ENCODE data around the gene C1orf198.
"Not testable (repeated sequence)": the region's sequence is repeated elsewhere in the genome, so short reads cannot be mapped to it uniquely, and the experiment has no call there.

The C1orf198 gene

DNA sequence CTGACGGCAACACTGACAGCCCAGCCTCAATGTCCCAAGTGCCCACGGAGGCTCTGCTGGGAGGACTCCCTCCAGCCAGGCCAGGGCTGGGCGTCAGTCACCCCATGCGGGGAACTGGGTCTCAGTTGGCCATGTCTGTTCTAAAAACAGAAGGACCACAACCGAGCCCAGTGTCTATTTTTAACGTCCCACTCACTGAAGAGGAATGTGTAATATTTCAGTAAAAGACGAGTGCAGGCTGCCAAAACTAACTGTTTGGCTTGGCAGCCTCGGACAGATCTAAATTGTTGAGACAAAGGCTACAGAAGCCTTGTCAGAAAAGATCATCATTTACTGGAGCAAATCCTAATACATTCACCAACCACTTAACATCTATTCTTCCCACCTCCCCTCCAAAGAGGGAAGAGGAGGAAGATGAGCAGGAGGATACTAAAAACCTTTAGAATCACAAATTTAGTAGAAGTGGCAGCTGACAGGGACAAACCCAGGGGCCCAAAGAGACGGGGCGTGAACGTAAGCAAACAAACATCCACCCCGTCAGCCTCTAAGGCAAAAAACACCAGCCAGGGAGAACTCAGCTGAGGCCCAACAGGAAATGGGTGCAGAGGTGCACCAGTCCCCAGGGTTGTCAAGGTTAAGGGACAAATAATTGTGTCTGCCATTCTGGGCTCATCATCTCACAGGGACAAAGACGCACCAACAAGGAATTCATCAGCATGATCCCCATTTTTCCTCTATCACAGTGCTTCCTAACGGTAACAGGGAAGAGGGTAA lies 18.7 kb downstream of the C1orf198 start:
- H3K27me3 ChIP-seq (ENCODE audit: insufficient read depth, low read length, poor library complexity, severe bottlenecking) = no peaks in the 10 kb centered on the region
- H3K79me2 ChIP-seq (ENCODE audit: insufficient read depth, low read length) = no peaks in the 10 kb centered on the region
- H3K9ac ChIP-seq (ENCODE audit: low read depth, low read length, poor library complexity, severe bottlenecking) = no peak overlapping the region
- no peaks in the 10 kb centered on the region for H3K9me3 ChIP-seq (ENCODE audit: insufficient read depth, low read depth, low read length)
- no peaks in the 10 kb centered on the region for H3K9me2 ChIP-seq (replicated peaks; ENCODE audit: low read depth, low read length)
- TF ChIP-seq, protein P1, sequence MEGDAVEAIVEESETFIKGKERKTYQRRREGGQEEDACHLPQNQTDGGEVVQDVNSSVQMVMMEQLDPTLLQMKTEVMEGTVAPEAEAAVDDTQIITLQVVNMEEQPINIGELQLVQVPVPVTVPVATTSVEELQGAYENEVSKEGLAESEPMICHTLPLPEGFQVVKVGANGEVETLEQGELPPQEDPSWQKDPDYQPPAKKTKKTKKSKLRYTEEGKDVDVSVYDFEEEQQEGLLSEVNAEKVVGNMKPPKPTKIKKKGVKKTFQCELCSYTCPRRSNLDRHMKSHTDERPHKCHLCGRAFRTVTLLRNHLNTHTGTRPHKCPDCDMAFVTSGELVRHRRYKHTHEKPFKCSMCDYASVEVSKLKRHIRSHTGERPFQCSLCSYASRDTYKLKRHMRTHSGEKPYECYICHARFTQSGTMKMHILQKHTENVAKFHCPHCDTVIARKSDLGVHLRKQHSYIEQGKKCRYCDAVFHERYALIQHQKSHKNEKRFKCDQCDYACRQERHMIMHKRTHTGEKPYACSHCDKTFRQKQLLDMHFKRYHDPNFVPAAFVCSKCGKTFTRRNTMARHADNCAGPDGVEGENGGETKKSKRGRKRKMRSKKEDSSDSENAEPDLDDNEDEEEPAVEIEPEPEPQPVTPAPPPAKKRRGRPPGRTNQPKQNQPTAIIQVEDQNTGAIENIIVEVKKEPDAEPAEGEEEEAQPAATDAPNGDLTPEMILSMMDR (conservative IDR thresholded peaks at IDR 0.05; ENCODE audit: low read length) = no peak
- no peak overlapping the region for H3K4me2 ChIP-seq (ENCODE audit: low read depth, low read length, poor library complexity, severe bottlenecking)
- H3F3A ChIP-seq (ENCODE audit: low read depth) = no peaks in the 10 kb centered on the region
- H3K36me3 ChIP-seq (ENCODE audit: insufficient read depth, low read length) = peaks cover 22% of the 10 kb centered on the region; the same call in 1 of the 2 replicates
- H3K4me3 ChIP-seq (ENCODE audit: low read length, poor library complexity, severe bottlenecking) = no peak overlapping the region
- H2AFZ ChIP-seq (ENCODE audit: low read length) = no peak overlapping the region
- no peaks in the 10 kb centered on the region for H4K20me1 ChIP-seq (ENCODE audit: insufficient read depth, low read length, poor library complexity, severe bottlenecking)
- H3K4me1 ChIP-seq (ENCODE audit: insufficient read depth, low read length, poor library complexity, severe bottlenecking) = peaks cover 5% of the 10 kb centered on the region

DNA sequence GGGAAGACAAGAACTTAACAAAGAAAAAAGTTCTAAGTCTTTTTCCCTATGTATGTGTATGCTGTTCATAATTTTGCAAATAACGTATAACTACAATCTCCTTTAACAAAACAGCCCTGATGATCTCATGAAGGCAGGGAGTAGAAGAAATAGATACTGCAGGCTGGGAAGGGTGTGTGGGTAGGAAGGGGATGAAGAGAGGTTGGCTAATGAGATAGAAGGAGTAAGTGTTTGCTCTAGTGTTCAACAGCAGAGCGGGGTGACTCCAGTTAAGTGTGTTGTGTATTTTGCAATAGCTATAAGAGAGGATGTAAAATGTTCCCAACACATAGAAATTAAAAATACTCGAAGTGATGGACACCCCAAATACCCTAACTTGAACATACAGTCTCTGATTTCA lies 20.1 kb downstream of the C1orf198 start:
- H3K9ac ChIP-seq (ENCODE audit: low read depth, low read length, poor library complexity, severe bottlenecking) = no peak overlapping the region
- no peaks in the 10 kb centered on the region for H4K20me1 ChIP-seq (ENCODE audit: insufficient read depth, low read length, poor library complexity, severe bottlenecking)
- H3K9me2 ChIP-seq (replicated peaks; ENCODE audit: low read depth, low read length) = no peaks in the 10 kb centered on the region
- peaks cover 15% of the 10 kb centered on the region; the same call in 1 of the 2 replicates for H3K36me3 ChIP-seq (ENCODE audit: insufficient read depth, low read length)
- H3K4me3 ChIP-seq (ENCODE audit: low read length, poor library complexity, severe bottlenecking) = no peak overlapping the region
- no peak overlapping the region for H3K4me2 ChIP-seq (ENCODE audit: low read depth, low read length, poor library complexity, severe bottlenecking)
- H2AFZ ChIP-seq (ENCODE audit: low read length) = no peak overlapping the region
- no peaks in the 10 kb centered on the region for H3K9me3 ChIP-seq (ENCODE audit: insufficient read depth, low read depth, low read length)
- H3K79me2 ChIP-seq (ENCODE audit: insufficient read depth, low read length) = no peaks in the 10 kb centered on the region
- H3K4me1 ChIP-seq (ENCODE audit: insufficient read depth, low read length, poor library complexity, severe bottlenecking) = peaks cover 5% of the 10 kb centered on the region
- no peaks in the 10 kb centered on the region for H3F3A ChIP-seq (ENCODE audit: low read depth)
- no peaks in the 10 kb centered on the region for H3K27me3 ChIP-seq (ENCODE audit: insufficient read depth, low read length, poor library complexity, severe bottlenecking)
- TF ChIP-seq EZH2phosphoT487 (IDR thresholded peaks at IDR 0.05; ENCODE audit: borderline replicate concordance) = no peak
- TF ChIP-seq, protein P1 (conservative IDR thresholded peaks at IDR 0.05; ENCODE audit: low read length) = no peak

DNA sequence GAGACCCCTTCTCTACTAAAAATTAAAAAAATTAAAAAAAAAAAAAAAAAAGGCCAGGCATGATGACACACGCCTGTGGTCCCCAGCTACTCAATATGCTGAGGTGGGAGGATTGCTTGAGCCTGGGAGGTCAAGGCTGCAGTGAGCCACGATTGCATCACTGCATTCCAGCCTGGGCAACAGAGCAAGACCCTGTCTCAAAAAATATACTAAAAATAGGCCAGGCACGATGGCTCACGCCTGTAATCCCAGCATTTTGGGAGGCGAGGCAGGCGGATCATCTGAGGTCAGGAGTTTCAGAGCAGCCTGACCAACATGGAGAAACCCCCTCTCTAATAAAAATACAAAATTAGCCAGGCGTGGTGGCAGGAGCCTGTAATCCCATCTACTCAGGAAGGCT lies 23.1 kb downstream of the C1orf198 start:
- H4K20me1 ChIP-seq (ENCODE audit: insufficient read depth, low read length, poor library complexity, severe bottlenecking); H3K4me2 ChIP-seq (ENCODE audit: low read depth, low read length, poor library complexity, severe bottlenecking); H2AFZ ChIP-seq (ENCODE audit: low read length); H3K27me3 ChIP-seq (ENCODE audit: insufficient read depth, low read length, poor library complexity, severe bottlenecking); H3K4me3 ChIP-seq (ENCODE audit: low read length, poor library complexity, severe bottlenecking); H3F3A ChIP-seq (ENCODE audit: low read depth); H3K4me1 ChIP-seq (ENCODE audit: insufficient read depth, low read length, poor library complexity, severe bottlenecking); H3K9me3 ChIP-seq (ENCODE audit: insufficient read depth, low read depth, low read length); H3K79me2 ChIP-seq (ENCODE audit: insufficient read depth, low read length); H3K9me2 ChIP-seq (replicated peaks; ENCODE audit: low read depth, low read length); H3K9ac ChIP-seq (ENCODE audit: low read depth, low read length, poor library complexity, severe bottlenecking): not testable (repeated sequence)
- H3K36me3 ChIP-seq (ENCODE audit: insufficient read depth, low read length) = peaks cover 24% of the 10 kb centered on the region; the same call in 1 of the 2 replicates

DNA sequence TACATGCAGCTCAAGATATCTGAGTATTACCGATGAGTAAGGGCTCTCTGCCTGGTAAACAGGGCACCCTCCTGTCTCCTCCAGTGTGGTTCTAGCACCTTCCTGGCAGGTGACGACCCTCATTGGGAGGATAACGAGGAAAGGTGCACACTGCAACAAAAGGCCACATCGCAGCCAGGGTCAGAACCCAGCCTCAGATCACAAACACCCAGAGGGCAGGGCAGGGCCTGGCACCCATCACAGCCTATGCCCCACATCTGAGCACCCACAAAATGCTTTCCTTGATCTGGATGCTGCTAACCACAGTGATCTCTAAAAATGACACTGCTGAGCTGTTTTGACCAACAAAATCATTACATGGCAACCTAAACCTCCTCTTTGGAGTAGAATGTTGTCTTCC lies 23.8 kb downstream of the C1orf198 start:
- no peak overlapping the region for H3K9ac ChIP-seq (ENCODE audit: low read depth, low read length, poor library complexity, severe bottlenecking)
- H3K4me1 ChIP-seq (ENCODE audit: insufficient read depth, low read length, poor library complexity, severe bottlenecking) = peaks cover 5% of the 10 kb centered on the region
- H3K27me3 ChIP-seq (ENCODE audit: insufficient read depth, low read length, poor library complexity, severe bottlenecking) = no peaks in the 10 kb centered on the region
- no peak overlapping the region for H3K4me2 ChIP-seq (ENCODE audit: low read depth, low read length, poor library complexity, severe bottlenecking)
- H3K36me3 ChIP-seq (ENCODE audit: insufficient read depth, low read length) = peaks cover 26% of the 10 kb centered on the region; the same call in 1 of the 2 replicates
- no peaks in the 10 kb centered on the region for H3F3A ChIP-seq (ENCODE audit: low read depth)
- H3K9me2 ChIP-seq (replicated peaks; ENCODE audit: low read depth, low read length) = no peaks in the 10 kb centered on the region
- no peaks in the 10 kb centered on the region for H4K20me1 ChIP-seq (ENCODE audit: insufficient read depth, low read length, poor library complexity, severe bottlenecking)
- H3K4me3 ChIP-seq (ENCODE audit: low read length, poor library complexity, severe bottlenecking) = no peak overlapping the region
- H3K9me3 ChIP-seq (ENCODE audit: insufficient read depth, low read depth, low read length) = no peaks in the 10 kb centered on the region
- TF ChIP-seq, protein P1 (conservative IDR thresholded peaks at IDR 0.05; ENCODE audit: low read length) = no peak
- TF ChIP-seq EZH2phosphoT487 (IDR thresholded peaks at IDR 0.05; ENCODE audit: borderline replicate concordance) = no peak
- H3K79me2 ChIP-seq (ENCODE audit: insufficient read depth, low read length) = no peaks in the 10 kb centered on the region
- H2AFZ ChIP-seq (ENCODE audit: low read length) = no peak overlapping the region

Measured in Loucy (cell line).